HepG2 (cell line): ENCODE measurements around the gene SLC25A44. TPM values are rescaled to one million over a fixed set of nuclear protein-coding genes. Genes with fewer than 3 reads are reported as not detected.
A peak's percentile ranks its signal among the peaks of the same experiment; 100 is the strongest.
"Not testable (repeated sequence)": the region's sequence is repeated elsewhere in the genome, so short reads cannot be mapped to it uniquely, and the experiment has no call there.

Source experiments
- ATAC-seq: fragments of 200-7000 bp; cut with Tn5 transposase; 3 replicates; pipeline ENCODE4 v1.9.1; 2020; ENCODE audit warnings: mild to moderate bottlenecking, moderate library complexity
- BruUV-seq: library from RNA; stranded (reverse); fragments of 400-500 nt; replicated peaks from 2 replicates; lab custom pipeline; 2021; lab: Mats Ljungman, UMichigan
- CTCF ChIA-PET: fragments of 300-600 bp; formaldehyde crosslinking; extraction: SDS; loops from one replicate; lab custom pipeline; 2021; ENCODE audit warnings: low total read pairs, inconsistent platforms, low intra/inter-chr PET ratio; lab: Yijun Ruan, JAX
- POLR2A ChIA-PET: fragments of 350-600 bp; sonication (Branson Sonifier 250); formaldehyde crosslinking; loops from one replicate; lab custom pipeline; 2020; ENCODE audit warnings: antibody characterized with exemption, inconsistent platforms; lab: Yijun Ruan, JAX
- DNase-seq: peaks from one replicate; pipeline ENCODE4 v3.0.0-alpha.2; 2015; ENCODE audit warnings: low spot score
- FAIRE-seq: peaks from 3 replicates; lab custom pipeline; 2011; peaks lifted over from hg19 to GRCh38; lab: Jason Lieb, UNC
- H2AFZ ChIP-seq: one replicate; pipeline ENCODE4 v1.6.1; 2011; ENCODE audit warnings: low read length, inconsistent platforms
- H3K27ac ChIP-seq: fragments of 300-600 bp; 3 replicates; pipeline ENCODE4 v1.8.0; 2011; ENCODE audit warnings: mixed run types, mild to moderate bottlenecking, mixed read lengths, low read length, inconsistent platforms; ENCODE audit not compliant: insufficient read depth; ENCODE audit errors: extremely low read length
- H3K27me3 ChIP-seq, 2 experiments: fragments of 200-600 bp in 1 of 2; 2 replicates in 1 of 2; 3 replicates in 1 of 2; pipeline versions ENCODE4 v1.6.0 to v1.8.0; 2011; ENCODE audit warnings: low read length in 2 of 2, mild to moderate bottlenecking in 2 of 2, moderate library complexity in 2 of 2, inconsistent platforms in 1 of 2; ENCODE audit not compliant: insufficient read depth in 2 of 2, control insufficient read depth in 1 of 2
- H3K36me3 ChIP-seq, 2 experiments: fragments of 200-600 bp in 1 of 2; replicated peaks in 1 of 2; 2 replicates in 1 of 2; 3 replicates in 1 of 2; pipeline versions ENCODE4 v1.5.1 to v1.8.0; 2011; ENCODE audit warnings: low read length in 2 of 2, inconsistent platforms in 1 of 2; ENCODE audit not compliant: insufficient read depth in 2 of 2, control insufficient read depth in 1 of 2
- H3K4me1 ChIP-seq: 2 replicates; pipeline ENCODE4 v1.5.1; 2012; ENCODE audit warnings: low read length, inconsistent platforms; ENCODE audit not compliant: insufficient read depth
- H3K4me2 ChIP-seq: 2 replicates; pipeline ENCODE4 v1.6.0; 2011; ENCODE audit warnings: low read depth, low read length, inconsistent platforms
- H3K4me3 ChIP-seq, 3 experiments: fragments of 200-600 bp in 1 of 3; sonication (generic), shearing (Covaris generic) in 1 of 3; replicated peaks in 1 of 3; 2 replicates each; pipeline ENCODE4 v1.5.1; 2011 to 2016; ENCODE audit warnings: low read length in 3 of 3, inconsistent platforms in 2 of 3, low read depth in 2 of 3, mild to moderate bottlenecking in 2 of 3, control low read depth in 1 of 3, mixed read lengths in 1 of 3; ENCODE audit not compliant: insufficient read depth in 1 of 3
- H3K79me2 ChIP-seq: one replicate; pipeline ENCODE4 v1.6.1; 2011; ENCODE audit warnings: low read length, inconsistent platforms; ENCODE audit not compliant: insufficient read depth
- H3K9ac ChIP-seq: 2 replicates; pipeline ENCODE4 v1.6.0; 2011; ENCODE audit warnings: mild to moderate bottlenecking, low read depth, low read length, inconsistent platforms; ENCODE audit not compliant: insufficient read depth
- H3K9me3 ChIP-seq: 2 replicates; pipeline ENCODE4 v1.5.1; 2012; ENCODE audit warnings: mild to moderate bottlenecking, low read length
- H4K20me1 ChIP-seq: 2 replicates; pipeline ENCODE4 v1.6.0; 2011; ENCODE audit warnings: inconsistent platforms, mild to moderate bottlenecking, low read length, moderate library complexity; ENCODE audit not compliant: insufficient read depth
- ARID5B ChIP-seq: IDR thresholded peaks from 2 replicates; pipeline ENCODE4 v1.4.0; 2020; ENCODE audit warnings: mild to moderate bottlenecking, missing genetic modification reagents
- DMAP1 ChIP-seq: IDR thresholded peaks from 2 replicates; pipeline ENCODE4 v1.6.1; 2016
- GATAD1 ChIP-seq: IDR thresholded peaks from 2 replicates; pipeline ENCODE4 v1.6.1; 2016; ENCODE audit warnings: missing genetic modification reagents, missing compliant biosample characterization
- GATAD2A ChIP-seq: IDR thresholded peaks from 2 replicates; pipeline ENCODE4 v1.6.1; 2016
- HDAC2 ChIP-seq: sonication (generic); formaldehyde crosslinking; IDR thresholded peaks from 2 replicates; pipeline ENCODE4 v1.4.0; 2020; ENCODE audit warnings: missing genetic modification reagents
- KAT7 ChIP-seq: IDR thresholded peaks from 2 replicates; pipeline ENCODE4 v1.6.1; 2018; ENCODE audit warnings: borderline replicate concordance, missing compliant biosample characterization
- MNT ChIP-seq: fragments of 450-650 bp; IDR thresholded peaks from 2 replicates; pipeline ENCODE4 v1.6.1; 2016
- SAP130 ChIP-seq: IDR thresholded peaks from 2 replicates; pipeline ENCODE4 v1.6.1; 2016; ENCODE audit warnings: low read depth
- SMAD3 ChIP-seq: sonication (generic); formaldehyde crosslinking; IDR thresholded peaks from 2 replicates; pipeline ENCODE4 v1.4.0; 2020; ENCODE audit warnings: missing genetic modification reagents
- SP5 ChIP-seq: IDR thresholded peaks from 2 replicates; pipeline ENCODE4 v1.6.1; 2016; ENCODE audit warnings: low read depth, borderline replicate concordance
- TBX2 ChIP-seq: sonication (generic); formaldehyde crosslinking; IDR thresholded peaks from 2 replicates; pipeline ENCODE4 v1.5.0; 2020; ENCODE audit warnings: missing genetic modification reagents, mild to moderate bottlenecking, borderline replicate concordance
- TFDP1 ChIP-seq: IDR thresholded peaks from 2 replicates; pipeline ENCODE4 v1.6.1; 2016; ENCODE audit warnings: missing compliant biosample characterization, missing genetic modification reagents, borderline replicate concordance
- ZNF143 ChIP-seq: sonication (generic); formaldehyde crosslinking; IDR thresholded peaks from 2 replicates; pipeline ENCODE4 v1.4.0; 2020; ENCODE audit warnings: missing genetic modification reagents
- WGBS: methylation state at CpG from one replicate; pipeline ENCODE4 v1.1.6; 2017; ENCODE audit warnings: low lambda C conversion rate; 5-methylcytosine and 5-hydroxymethylcytosine counted together
- in situ Hi-C: cut with HindIII; loops from 2 replicates; pipeline ENCODE4 v1.10.0; 2017; ENCODE audit warnings: low pct_unique_long_range_greater_than_20kb; ENCODE audit not compliant: extremely low pct_ligation_motif_present
- intact Hi-C: fragments of 100-400 bp; cut with micrococcal nuclease; formaldehyde crosslinking; loops from one replicate; pipeline ENCODE4 v1.10.0; 2022; ENCODE audit not compliant: unreplicated experiment
- polyA plus RNA-seq, 8 experiments: library from polyadenylated mRNA; depleted of rRNA in 3 of 8; stranded (reverse) in 7 of 8; unstranded in 1 of 8; fragments of >200 nt; fragmentation: Illumina TruSeq in 4 of 8; extraction: Trizol in 4 of 8; gene quantifications; 2 replicates each; pipeline versions ENCODE4 v1.2.1 to v1.2.3, GENCODE V29; 2011 to 2016; ENCODE audit warnings: low read depth in 4 of 8, missing spikeins in 1 of 8, mixed read lengths in 1 of 8; ENCODE audit not compliant: insufficient read depth in 1 of 8
- total RNA-seq, 5 experiments: library from RNA; depleted of rRNA; stranded (reverse); fragments of >200 nt; fragmentation: Illumina TruSeq; extraction: Trizol; gene quantifications; 2 replicates each; pipeline ENCODE4 v1.2.3, GENCODE V29; 2016; ENCODE audit warnings: low read depth in 1 of 5

Gene SLC25A44
- total and polyA plus RNA-seq, 2 of the 13 experiments (the other 11 are each of a cell fraction or from before 2014, with no cell fraction given): 10.7 to 13.4 TPM

GRCh38 chr1:156181391-156181924 is 12.4 kb upstream of the SLC25A44 start:
- FAIRE-seq, H2AFZ ChIP-seq, H3K4me3 ChIP-seq, CTCF ChIA-PET, ATAC-seq, BruUV-seq, H3K36me3 ChIP-seq, H3K9me3 ChIP-seq, DNase-seq, H3K79me2 ChIP-seq, H3K27me3 ChIP-seq, POLR2A ChIA-PET, H3K9ac ChIP-seq, H4K20me1 ChIP-seq, in situ Hi-C loops: not testable (repeated sequence)
- 0% methylated on average over 8 of the region's 8 CpGs for WGBS
- intact Hi-C loops: loop anchor here (5.0 kb wide), 1 partner anchor 34 kb away; no protein-coding TSS in a partner anchor
- H3K4me1 ChIP-seq: peaks cover 93% of the 10 kb centered on the region
- H3K27ac ChIP-seq: peak overlapping the region; percentile 71
- H3K4me2 ChIP-seq: peak overlapping the region; percentile 51
- TF ChIP-seq GATAD1 (CRISPR knock-in tag) (0 out of 2 replicates have a peak, but pooled peaks have one; percentile 24), GATAD2A (CRISPR knock-in tag) (peak; percentile 56; the same call in 1 of the 2 replicates), KAT7 (CRISPR knock-in tag) (peak; percentile 45; the same call in 1 of the 2 replicates), DMAP1 (CRISPR knock-in tag) (peak; percentile 65; the same call in 1 of the 2 replicates), MNT (0 out of 2 replicates have a peak, but pooled peaks have one; percentile 14), SP5 (peak; percentile 64; the same call in 1 of the 2 replicates), SAP130 (CRISPR knock-in tag) (0 out of 2 replicates have a peak, but pooled peaks have one; percentile 34), ARID5B (CRISPR knock-in tag) (peak; percentile 41; the same call in 1 of the 2 replicates), ZNF143 (CRISPR knock-in tag) (peak; percentile 58), HDAC2 (CRISPR knock-in tag) (0 out of 2 replicates have a peak, but pooled peaks have one; percentile 31), TBX2 (CRISPR knock-in tag) (0 out of 2 replicates have a peak, but pooled peaks have one; percentile 26), SMAD3 (0 out of 2 replicates have a peak, but pooled peaks have one; percentile 24), TFDP1 (CRISPR knock-in tag) (peak; percentile 20; the same call in 1 of the 2 replicates)
